H1 (cell line): ENCODE measurements around the gene SEC14L3. TPM values are rescaled to one million over a fixed set of nuclear protein-coding genes. Genes with fewer than 3 reads are reported as not detected.

Experiments
- CTCF ChIA-PET: fragments of 300-600 bp; sonication (Branson Sonifier 250); formaldehyde crosslinking; loops from one replicate; lab custom pipeline; 2021; ENCODE audit not compliant: partially characterized antibody; lab: Charles Lee
- POLR2A ChIA-PET: fragments of 300-600 bp; sonication (Branson Sonifier 250); formaldehyde crosslinking; loops from one replicate; lab custom pipeline; 2021; ENCODE audit warnings: inconsistent platforms; ENCODE audit not compliant: partially characterized antibody; lab: Charles Lee
- DNase-seq, 2 experiments: peaks; one replicate each; pipeline versions ENCODE4 v3.0.0 to v3.0.0-alpha.2; 2010 to 2022; ENCODE audit warnings: low spot score in 2 of 2, low read depth in 1 of 2, mixed read lengths in 1 of 2
- FAIRE-seq: peaks from 2 replicates; lab custom pipeline; 2011; peaks lifted over from hg19 to GRCh38; lab: Jason Lieb, UNC
- H2AFZ ChIP-seq: 2 replicates; pipeline ENCODE4 v1.8.1; 2012; ENCODE audit warnings: low read length, inconsistent platforms
- H2AK5ac ChIP-seq: 2 replicates; pipeline ENCODE4 v1.6.1; 2013; ENCODE audit warnings: low read depth, low read length
- H2BK120ac ChIP-seq: replicated peaks from 2 replicates; pipeline ENCODE3; 2013; ENCODE audit warnings: low read depth, low read length, inconsistent platforms
- H2BK12ac ChIP-seq: 2 replicates; pipeline ENCODE4 v1.6.1; 2013; ENCODE audit warnings: low read depth, low read length
- H2BK15ac ChIP-seq: 2 replicates; pipeline ENCODE4 v1.6.1; 2013; ENCODE audit warnings: low read length
- H2BK20ac ChIP-seq: 2 replicates; pipeline ENCODE4 v1.6.1; 2013; ENCODE audit warnings: low read length
- H2BK5ac ChIP-seq: 2 replicates; pipeline ENCODE4 v1.6.1; 2013; ENCODE audit warnings: low read depth, low read length
- H3K14ac ChIP-seq: 2 replicates; pipeline ENCODE4 v1.6.1; 2013; ENCODE audit warnings: inconsistent platforms; ENCODE audit not compliant: insufficient read length
- H3K18ac ChIP-seq: 2 replicates; pipeline ENCODE4 v1.6.1; 2013; ENCODE audit warnings: low read length; ENCODE audit errors: extremely low read depth
- H3K23ac ChIP-seq: 2 replicates; pipeline ENCODE4 v1.6.1; 2013; ENCODE audit warnings: inconsistent platforms; ENCODE audit not compliant: insufficient read length
- H3K23me2 ChIP-seq: 2 replicates; pipeline ENCODE4 v1.6.1; 2013; ENCODE audit warnings: low read depth, low read length
- H3K27ac ChIP-seq: 2 replicates; pipeline ENCODE4 v1.6.1; 2011; ENCODE audit warnings: low read depth, low read length, inconsistent platforms
- H3K27me3 ChIP-seq, 4 experiments: replicated peaks in 1 of 4; 1 replicate in 1 of 4; 2 replicates in 3 of 4; pipeline versions ENCODE4 v1.6.1 to v1.8.1; 2011 to 2013; ENCODE audit warnings: low read length in 3 of 4, mild to moderate bottlenecking in 3 of 4, inconsistent platforms in 2 of 4, mixed read lengths in 2 of 4, moderate library complexity in 1 of 4; ENCODE audit not compliant: control insufficient read depth in 3 of 4, insufficient read depth in 3 of 4; ENCODE audit errors: extremely low read depth in 1 of 4
- H3K36me3 ChIP-seq, 4 experiments: 2 replicates each; pipeline versions ENCODE4 v1.6.1 to v1.8.1; 2011 to 2013; ENCODE audit warnings: mild to moderate bottlenecking in 4 of 4, low read length in 3 of 4, moderate library complexity in 2 of 4, control low read depth in 1 of 4, inconsistent platforms in 1 of 4; ENCODE audit not compliant: insufficient read depth in 4 of 4, control insufficient read depth in 2 of 4
- H3K4ac ChIP-seq: replicated peaks from 2 replicates; pipeline ENCODE3; 2013; ENCODE audit warnings: low read length, low read depth, mixed read lengths, inconsistent platforms; ENCODE audit not compliant: insufficient read length
- H3K4me1 ChIP-seq, 4 experiments: replicated peaks in 1 of 4; 1 replicate in 1 of 4; 2 replicates in 3 of 4; pipeline versions ENCODE4 v1.6.1 to v1.8.1; 2011 to 2013; ENCODE audit warnings: low read length in 3 of 4, inconsistent platforms in 2 of 4, mixed read lengths in 1 of 4; ENCODE audit not compliant: insufficient read depth in 4 of 4, control insufficient read depth in 3 of 4
- H3K4me2 ChIP-seq, 2 experiments: 2 replicates each; pipeline versions ENCODE4 v1.6.1 to v1.8.1; 2011 to 2013; ENCODE audit warnings: low read depth in 2 of 2, low read length in 2 of 2, control low read depth in 1 of 2, inconsistent platforms in 1 of 2, mild to moderate bottlenecking in 1 of 2; ENCODE audit not compliant: insufficient read depth in 1 of 2
- H3K4me3 ChIP-seq, 4 experiments: fragments of 200-600, 300-600 bp in 1 of 4; sonication (generic), shearing (Covaris generic), sonication (Bioruptor Twin) in 1 of 4; 2 replicates each; pipeline versions ENCODE4 v1.5.1 to v1.8.1; 2011 to 2016; ENCODE audit warnings: low read length in 4 of 4, low read depth in 3 of 4, control low read depth in 2 of 4, inconsistent platforms in 2 of 4, mild to moderate bottlenecking in 2 of 4, mixed read lengths in 1 of 4, moderate library complexity in 1 of 4; ENCODE audit not compliant: insufficient read depth in 2 of 4; ENCODE audit errors: extremely low read depth in 1 of 4
- H3K56ac ChIP-seq: replicated peaks from 2 replicates; pipeline ENCODE3; 2013; ENCODE audit warnings: low read depth, mild to moderate bottlenecking, mixed read lengths, low read length, inconsistent platforms; ENCODE audit not compliant: insufficient read length
- H3K79me1 ChIP-seq: 2 replicates; pipeline ENCODE4 v1.6.1; 2013; ENCODE audit warnings: low read depth, low read length, control low read depth
- H3K79me2 ChIP-seq, 2 experiments: 2 replicates each; pipeline versions ENCODE4 v1.6.1 to v1.8.1; 2012 to 2013; ENCODE audit warnings: low read length in 2 of 2, mild to moderate bottlenecking in 2 of 2, inconsistent platforms in 1 of 2; ENCODE audit not compliant: insufficient read depth in 2 of 2, control insufficient read depth in 1 of 2
- H3K9ac ChIP-seq, 4 experiments: replicated peaks in 1 of 4; 1 replicate in 1 of 4; 2 replicates in 3 of 4; pipeline versions ENCODE4 v1.6.1 to v1.8.1; 2011 to 2013; ENCODE audit warnings: low read depth in 3 of 4, low read length in 3 of 4, control low read depth in 2 of 4, mild to moderate bottlenecking in 2 of 4, moderate library complexity in 2 of 4, inconsistent platforms in 1 of 4; ENCODE audit errors: extremely low read depth in 1 of 4
- H3K9me3 ChIP-seq, 2 experiments: 2 replicates each; pipeline versions ENCODE4 v1.6.1 to v1.8.1; 2012 to 2013; ENCODE audit warnings: mild to moderate bottlenecking in 2 of 2, moderate library complexity in 2 of 2, control low read depth in 1 of 2, inconsistent platforms in 1 of 2, low read depth in 1 of 2, low read length in 1 of 2, mixed read lengths in 1 of 2; ENCODE audit not compliant: insufficient read depth in 2 of 2
- H4K20me1 ChIP-seq, 2 experiments: replicated peaks in 1 of 2; 2 replicates each; pipeline versions ENCODE3 to v1.8.1; 2011 to 2013; ENCODE audit warnings: inconsistent platforms in 2 of 2, low read length in 2 of 2, mild to moderate bottlenecking in 1 of 2; ENCODE audit not compliant: insufficient read depth in 2 of 2, control insufficient read depth in 1 of 2
- H4K5ac ChIP-seq: 2 replicates; pipeline ENCODE4 v1.6.1; 2013; ENCODE audit warnings: low read length, low read depth, mixed read lengths, inconsistent platforms; ENCODE audit not compliant: insufficient read length
- H4K8ac ChIP-seq: 2 replicates; pipeline ENCODE4 v1.8.0; 2013; ENCODE audit warnings: mild to moderate bottlenecking, moderate library complexity, low read length, inconsistent platforms; ENCODE audit not compliant: insufficient read depth; ENCODE audit errors: extremely low read depth
- H4K91ac ChIP-seq: replicated peaks from 2 replicates; pipeline ENCODE3; 2013; ENCODE audit warnings: low read length, mixed read lengths, inconsistent platforms; ENCODE audit not compliant: insufficient read length
- E2F6 ChIP-seq: IDR thresholded peaks from 2 replicates; pipeline ENCODE4 v1.6.1; 2012; ENCODE audit warnings: inconsistent platforms
- EGR1 ChIP-seq: IDR thresholded peaks from 2 replicates; pipeline ENCODE4 v1.6.1; 2011; ENCODE audit warnings: low read depth, low read length, borderline replicate concordance
- EP300 ChIP-seq, 2 experiments: IDR thresholded peaks; 1 replicate in 1 of 2; 2 replicates in 1 of 2; pipeline ENCODE4 v1.6.1; 2011 to 2012; ENCODE audit warnings: low read depth in 2 of 2, low read length in 2 of 2, mild to moderate bottlenecking in 2 of 2, borderline replicate concordance in 1 of 2, inconsistent platforms in 1 of 2, moderate library complexity in 1 of 2
- FOSL1 ChIP-seq: IDR thresholded peaks from 2 replicates; pipeline ENCODE4 v1.6.1; 2011; ENCODE audit warnings: mild to moderate bottlenecking, low read depth, low read length, moderate library complexity; ENCODE audit not compliant: insufficient read depth
- GTF2F1 ChIP-seq: IDR thresholded peaks from 2 replicates; pipeline ENCODE4 v1.6.1; 2012; ENCODE audit warnings: low read depth, low read length, improper control_type of control experiment, borderline replicate concordance
- JUN ChIP-seq: IDR thresholded peaks from 2 replicates; pipeline ENCODE4 v1.6.1; 2011; ENCODE audit warnings: low read depth, mild to moderate bottlenecking, improper control_type of control experiment, low read length
- POLR2A ChIP-seq, 2 experiments: IDR thresholded peaks; 1 replicate in 1 of 2; 2 replicates in 1 of 2; pipeline ENCODE4 v1.6.1; 2011; ENCODE audit warnings: low read depth in 2 of 2, low read length in 2 of 2, mild to moderate bottlenecking in 2 of 2; ENCODE audit errors: control extremely low read depth in 1 of 2
- POU5F1 ChIP-seq: IDR thresholded peaks from 2 replicates; pipeline ENCODE4 v1.6.1; 2011; ENCODE audit warnings: low read depth, mild to moderate bottlenecking, low read length, moderate library complexity
- RXRA ChIP-seq: IDR thresholded peaks from 2 replicates; pipeline ENCODE4 v1.6.1; 2011; ENCODE audit warnings: low read depth, mild to moderate bottlenecking, low read length, moderate library complexity; ENCODE audit not compliant: insufficient read depth
- SIX5 ChIP-seq: IDR thresholded peaks from 2 replicates; pipeline ENCODE4 v1.6.1; 2011; ENCODE audit warnings: mild to moderate bottlenecking, low read depth, low read length
- SP1 ChIP-seq: IDR thresholded peaks from 2 replicates; pipeline ENCODE4 v1.6.1; 2011; ENCODE audit warnings: low read depth, low read length
- SUZ12 ChIP-seq: fragments of 200-600 bp; sonication (generic); IDR thresholded peaks from 2 replicates; pipeline ENCODE4 v1.6.1; 2012; ENCODE audit warnings: mild to moderate bottlenecking, inconsistent platforms, low read length, moderate library complexity, mixed read lengths
- TBP ChIP-seq: IDR thresholded peaks from 2 replicates; pipeline ENCODE4 v1.6.1; 2011; ENCODE audit warnings: low read depth, low read length, improper control_type of control experiment
- WGBS, 2 experiments: shearing (Covaris generic) in 1 of 2; methylation state at CpG; one replicate each; pipeline versions ENCODE4 v1.1.6 to v1.1.7; 2013 to 2015; ENCODE audit warnings: low lambda C conversion rate in 2 of 2, mixed read lengths in 2 of 2, inconsistent platforms in 1 of 2, low coverage in 1 of 2, missing lambda C conversion rate in 1 of 2; ENCODE audit not compliant: insufficient replicate concordance in 2 of 2, insufficient coverage in 1 of 2, insufficient read length in 1 of 2; ENCODE audit errors: extremely low coverage in 1 of 2, missing lambda C conversion rate in 1 of 2; 5-methylcytosine and 5-hydroxymethylcytosine counted together
- polyA plus RNA-seq, 7 experiments: library from polyadenylated mRNA; depleted of rRNA in 3 of 7; stranded (reverse) in 5 of 7; unstranded in 2 of 7; fragments of >200 nt in 5 of 7; fragments of 200-250 nt in 2 of 7; gene quantifications; 1 replicate in 5 of 7; 2 replicates in 1 of 7; 4 replicates in 1 of 7; pipeline versions ENCODE4 v1.2.1 to v1.2.3, GENCODE V29; 2011 to 2013; ENCODE audit warnings: missing spikeins in 2 of 7, mixed read lengths in 2 of 7
- total RNA-seq: library from RNA; stranded (reverse); fragmentation: NEBNext Ultra II Directional; extraction: Animal tissue kit (Norgen Biotek cat#: 25700); gene quantifications from 2 replicates; pipeline ENCODE4 v1.2.1, GENCODE V29; 2021

The SEC14L3 gene
- total and polyA plus RNA-seq, 2 of the 8 experiments (the other 6 are each of a cell fraction or from before 2014, with no cell fraction given), result not detected

GRCh38 chr22:30436196-30436595, 35.6 kb downstream of the SEC14L3 start:
- Histone ChIP-seq H3K9me3 (peaks cover 0 to 6% of the 10 kb centered on the region in 2 experiments; a peak in 1 of 4 replicates), H3K4me3 (no peak overlapping the region), H4K5ac (no peak overlapping the region), H3K27me3 (no peaks in the 10 kb centered on the region), H3K79me1 (no peaks in the 10 kb centered on the region), H2BK20ac (no peak overlapping the region), H3K14ac (no peak overlapping the region), H2AK5ac (peak overlapping the region; percentile 65; the same call in 1 of the 2 replicates), H3K27ac (no peak overlapping the region), H3K4me2 (no peak overlapping the region), H3K4me1 (peaks cover 0 to 3% (median 0%) of the 10 kb centered on the region in 4 experiments; a peak in 1 of 7 replicates), H3K36me3 (no peaks in the 10 kb centered on the region), H3K23ac (no peak overlapping the region), H3K9ac (no peak overlapping the region), H4K91ac (no peak overlapping the region), H3K4ac (no peak overlapping the region), H2AFZ (0 out of 2 replicates have a peak overlapping the region, but pooled peaks have one; percentile 39), H4K8ac (no peak overlapping the region), H3K56ac (no peak overlapping the region), H3K79me2 (no peaks in the 10 kb centered on the region), H2BK120ac (no peak overlapping the region), H2BK5ac (no peak overlapping the region), H3K18ac (no peak overlapping the region), H2BK15ac (no peak overlapping the region), H2BK12ac (no peak overlapping the region), H4K20me1 (no peaks in the 10 kb centered on the region), H3K23me2 (no peaks in the 10 kb centered on the region)
- ChIA-PET POLR2A (interaction anchor here (1.1 kb wide), 1 partner anchor 9 kb away, joined by 4 read pairs; no protein-coding TSS in a partner anchor), CTCF (interaction anchor here (1.0 to 2.1 kb wide), 7 partner anchors 8 to 92 kb away, joined by 3 to 21 read pairs (median 4); partner anchors contain the start of gene MTFP1)
- TF ChIP-seq SIX5 (no peak), EGR1 (no peak), POLR2A (IDR thresholded peaks at IDR 0.05; ENCODE audit: control extremely low read depth in 1 of 2, low read depth in 2 of 2, low read length in 2 of 2) (no peak), E2F6 (no peak), EP300 (IDR thresholded peaks at IDR 0.05; ENCODE audit: borderline replicate concordance in 1 of 2, low read depth in 2 of 2, low read length in 2 of 2) (no peak), SUZ12 (no peak), GTF2F1 (no peak), FOSL1 (no peak), POU5F1 (no peak), SP1 (no peak), JUN (no peak), TBP (no peak), RXRA (no peak)
- WGBS, 2 experiments, result 97% methylated on average over 2 of the region's 2 CpGs; no CpG with 5 or more reads in 1 of the 2 experiments
- FAIRE-seq, result no peak
- DNase-seq, result no peak
